Erythroblast (primary cell): ENCODE measurements around the gene SPTBN4.

ENCODE experiments used
- GATA1 ChIP-seq: IDR thresholded peaks from 2 replicates; pipeline ENCODE4 v1.6.1; 2011; ENCODE audit warnings: low read depth, mild to moderate bottlenecking, control low read depth, low read length, moderate library complexity
- POLR2A ChIP-seq: IDR thresholded peaks from 2 replicates; pipeline ENCODE4 v1.6.1; 2011; ENCODE audit warnings: mild to moderate bottlenecking, low read length

- TF ChIP-seq POLR2A (peak; percentile 41), GATA1 (no peak)
Observed at GRCh38 chr19:40519352-40520322, 52.8 kb downstream of the SPTBN4 start.
